Heart left ventricle (tissue), 16 donors: ENCODE measurements around the gene CTSW. TPM values are rescaled to one million over a fixed set of nuclear protein-coding genes. Genes with fewer than 3 reads are reported as not detected.

Experiments
- ATAC-seq, 4 donors: fragments of 200-7000 bp; cut with Tn5 transposase; one replicate each; pipeline ENCODE4 v1.9.1; 2020 to 2022; ENCODE audit warnings: moderate library complexity in 4 of 4, mild to moderate bottlenecking in 3 of 4, moderate number of reproducible peaks in 1 of 4
- DNase-seq, 5 donors: peaks; one replicate each; pipeline ENCODE4 v3.0.0-alpha.2; 2020
- H3K27ac ChIP-seq, 12 donors: fragments of 200-600 bp; sonication (generic) in 4 of 12; one replicate each; pipeline versions ENCODE4 v1.5.0 to v1.8.0; 2016 to 2022; ENCODE audit warnings: mild to moderate bottlenecking in 2 of 12
- H3K27me3 ChIP-seq, 9 donors: fragments of 200-600 bp; sonication (generic) in 2 of 9; one replicate each; pipeline versions ENCODE4 v1.5.1 to v1.8.0; 2016 to 2022; ENCODE audit warnings: mild to moderate bottlenecking in 3 of 9
- H3K36me3 ChIP-seq, 9 donors: fragments of 200-600 bp; sonication (generic) in 2 of 9; one replicate each; pipeline versions ENCODE4 v1.5.0 to v1.8.0; 2018 to 2022; ENCODE audit warnings: mild to moderate bottlenecking in 2 of 9
- H3K4me1 ChIP-seq, 12 donors: fragments of 200-600 bp; sonication (generic) in 4 of 12; one replicate each; pipeline versions ENCODE4 v1.5.0 to v1.8.0; 2016 to 2022; ENCODE audit warnings: mild to moderate bottlenecking in 3 of 12
- H3K4me3 ChIP-seq, 12 donors: fragments of 200-600 bp; sonication (generic) in 4 of 12; one replicate each; pipeline versions ENCODE4 v1.5.0 to v1.8.0; 2017 to 2022; ENCODE audit warnings: mild to moderate bottlenecking in 9 of 12, moderate library complexity in 4 of 12
- H3K9me3 ChIP-seq, 12 donors: fragments of 200-600 bp; sonication (generic) in 4 of 12; one replicate each; pipeline versions ENCODE4 v1.5.0 to v1.8.0; 2016 to 2022; ENCODE audit warnings: mild to moderate bottlenecking in 1 of 12
- POLR2A ChIP-seq, 2 donors: fragments of 450-650 bp; IDR thresholded peaks; one replicate each; pipeline ENCODE4 v1.6.1; 2017; ENCODE audit warnings: antibody characterized with exemption in 2 of 2, mild to moderate bottlenecking in 2 of 2, moderate library complexity in 2 of 2
- WGBS, 4 donors: extraction: QIAGEN DNeasy Blood & Tissue Kit in 2 of 4; methylation state at CpG; one replicate each; pipeline versions ENCODE4 v1.1.5 to v1.1.7; 2013 to 2018; 5-methylcytosine and 5-hydroxymethylcytosine counted together
- intact Hi-C, 10 donors: fragments of 100-400 bp; cut with DNase I; formaldehyde crosslinking; loops; one replicate each; pipeline versions ENCODE4 v1.11.1 to v1.14.2; 2022
- polyA plus RNA-seq, 2 donors: library from polyadenylated mRNA; stranded (reverse); fragments of 200-250 nt; gene quantifications; one replicate each; pipeline ENCODE4 v1.2.3, GENCODE V29; 2013
- total RNA-seq, 9 donors: library from RNA; depleted of rRNA in 2 of 9; stranded (reverse); fragments of >200 nt in 2 of 9; fragmentation: NEBNext Ultra II Directional in 3 of 9; extraction: Animal tissue kit (Norgen Biotek cat#: 25700) in 3 of 9; gene quantifications; one replicate each; pipeline versions ENCODE4 v1.1.0 to v1.2.4, GENCODE V29; 2016 to 2023
- TF ChIP-seq, protein P1 (sequence below), 12 donors: fragments of 200-600 bp; sonication (generic) in 4 of 12; IDR thresholded peaks; one replicate each; pipeline versions ENCODE4 v1.5.0 to v1.8.0; 2018 to 2022; ENCODE audit warnings: antibody characterized with exemption in 12 of 12, mild to moderate bottlenecking in 5 of 12
- donor health status: ischemic (EF 13 %, LVEDD 7.1; RV severe dilation, severe dysfunction).
- donor health status: healthy with polysubstance abuse.
- donor health status: DM: no; HTN: yes; CAD: no.
- donor health status: DM: no; HTN: no; CAD: no.
- donor health status: ischemic (EF 25% LVEDD 6.9; RV normal size, moderate dysfunction).
- donor health status: ischemic (EF 25% LVEDD 5.7; RV mildly dilated, moderate dysfunction).
- donor health status: healthy.
- donor health status: DM: yes; HTN: yes; CAD: no.
- donor health status: ischemic (EF 35%, LVEDD 5.7; RV mildly dilated, moderate dysfunction).
- donor health status: nonischemic (EF 11% LVEDD 7.7; RV severe dilation, severe dysfunction).
- donor health status: DM: yes; HTN: yes; CAD: no.
- donor health status: PGD.
- donor health status: ischemic (EF 29% LVEDD 5.4; RV normal size, mild dysfunction).
- donor health status: nonischemic (EF 23%, LVEDD 6.1; RV moderate dilation, normal function).

Gene CTSW
- total and polyA plus RNA-seq, 11 donors: 0.16 to 9.4 (median 0.84) TPM; not detected in 1

DNA sequence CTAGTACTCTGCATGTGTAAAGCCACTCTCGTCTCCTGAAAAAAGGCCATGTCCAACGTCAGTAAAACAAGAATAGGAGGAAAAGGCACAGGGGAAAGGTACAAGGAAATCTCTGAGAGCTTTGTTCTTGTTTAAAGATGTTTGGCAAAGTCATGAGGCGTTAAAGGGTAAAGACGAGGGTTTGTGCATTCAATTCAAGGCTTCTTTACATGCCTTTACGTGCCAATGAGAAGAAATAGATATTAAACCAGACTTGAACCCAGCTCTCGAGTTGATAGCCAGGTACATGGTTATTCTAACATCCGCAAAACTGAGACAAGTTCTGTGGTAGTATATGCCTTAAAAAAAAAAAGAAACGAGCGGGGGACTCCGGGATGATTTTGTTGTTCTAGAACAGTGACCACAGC is 21.0 kb upstream of the CTSW start:
- no peaks in the 10 kb centered on the region for H3K9me3 ChIP-seq
- 0 to 1% (median 0%) methylated on average over 10 of the region's 10 CpGs for WGBS, 4 donors
- H3K27ac ChIP-seq: peak overlapping the region; percentile 94 to 99 (median 98)
- peaks cover 0 to 57% (median 32%) of the 10 kb centered on the region in 12 donors for H3K4me1 ChIP-seq
- intact Hi-C loops: loop anchor here in 4 of 10 donors (1.0 to 10.0 kb wide), 6 partner anchors 14 to 406 kb away; partner anchors contain the start of genes FIBP (in 3 of the 4), EFEMP2 (in 2 of the 4), PCNX3 (in 1 of the 4) and RAB1B (in 1 of the 4)
- peak overlapping the region; percentile 32 to 100 (median 92) for H3K4me3 ChIP-seq
- peaks cover 0 to 51% (median 48%) of the 10 kb centered on the region in 9 donors for H3K36me3 ChIP-seq
- H3K27me3 ChIP-seq: no peaks in the 10 kb centered on the region
- ATAC-seq: no peak
- DNase-seq: no peak
- TF ChIP-seq, protein P1, sequence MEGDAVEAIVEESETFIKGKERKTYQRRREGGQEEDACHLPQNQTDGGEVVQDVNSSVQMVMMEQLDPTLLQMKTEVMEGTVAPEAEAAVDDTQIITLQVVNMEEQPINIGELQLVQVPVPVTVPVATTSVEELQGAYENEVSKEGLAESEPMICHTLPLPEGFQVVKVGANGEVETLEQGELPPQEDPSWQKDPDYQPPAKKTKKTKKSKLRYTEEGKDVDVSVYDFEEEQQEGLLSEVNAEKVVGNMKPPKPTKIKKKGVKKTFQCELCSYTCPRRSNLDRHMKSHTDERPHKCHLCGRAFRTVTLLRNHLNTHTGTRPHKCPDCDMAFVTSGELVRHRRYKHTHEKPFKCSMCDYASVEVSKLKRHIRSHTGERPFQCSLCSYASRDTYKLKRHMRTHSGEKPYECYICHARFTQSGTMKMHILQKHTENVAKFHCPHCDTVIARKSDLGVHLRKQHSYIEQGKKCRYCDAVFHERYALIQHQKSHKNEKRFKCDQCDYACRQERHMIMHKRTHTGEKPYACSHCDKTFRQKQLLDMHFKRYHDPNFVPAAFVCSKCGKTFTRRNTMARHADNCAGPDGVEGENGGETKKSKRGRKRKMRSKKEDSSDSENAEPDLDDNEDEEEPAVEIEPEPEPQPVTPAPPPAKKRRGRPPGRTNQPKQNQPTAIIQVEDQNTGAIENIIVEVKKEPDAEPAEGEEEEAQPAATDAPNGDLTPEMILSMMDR (IDR thresholded peaks at IDR 0.05): no peak
- TF ChIP-seq POLR2A (IDR thresholded peaks at IDR 0.05): no peak

DNA sequence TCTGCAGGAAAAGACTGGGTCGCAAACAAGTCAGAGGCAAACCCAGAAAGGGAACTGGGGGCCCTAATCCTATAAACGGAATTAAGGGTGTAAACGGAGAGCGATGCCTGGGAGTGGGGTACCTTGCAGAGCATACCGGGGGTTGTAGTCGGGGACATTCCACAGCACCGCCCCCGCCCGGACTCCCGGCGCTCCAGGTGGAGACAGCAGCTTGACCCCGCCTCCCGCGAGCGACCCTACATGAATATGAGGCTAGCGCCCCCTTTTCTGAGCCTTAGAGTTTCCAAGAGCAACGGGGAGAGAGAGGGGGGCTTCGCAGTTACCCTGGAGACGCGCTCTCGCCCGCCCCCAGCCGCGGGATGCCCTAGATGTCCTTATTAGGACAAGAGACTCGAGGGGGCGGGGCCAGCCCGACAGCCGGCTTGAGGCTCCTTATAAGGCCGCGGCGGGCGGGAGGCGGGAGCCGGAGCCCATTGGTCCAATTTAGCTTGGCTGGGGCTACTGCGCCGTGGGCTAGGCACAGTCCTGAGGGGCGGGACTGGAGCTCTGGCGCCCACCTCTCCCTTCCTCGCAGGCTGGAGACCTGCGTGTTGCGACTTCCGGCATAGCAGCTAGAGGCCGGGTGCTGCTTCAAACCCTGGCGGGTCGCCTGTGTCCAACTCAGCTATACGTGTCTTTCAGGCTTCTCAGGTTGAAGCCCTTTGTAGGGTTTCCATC is 20.4 kb upstream of the CTSW start:
- Histone ChIP-seq H3K4me3 (peak overlapping the region; percentile 74 to 100 (median 92)), H3K27me3 (no peaks in the 10 kb centered on the region), H3K9me3 (no peaks in the 10 kb centered on the region), H3K27ac (peak overlapping the region; percentile 94 to 99 (median 98)), H3K4me1 (peaks cover 0 to 57% (median 32%) of the 10 kb centered on the region in 12 donors), H3K36me3 (peaks cover 0 to 51% (median 48%) of the 10 kb centered on the region in 9 donors)
- WGBS, 4 donors: 0% methylated on average over 25 to 46 of the region's 46 CpGs
- TF ChIP-seq, protein P1 (IDR thresholded peaks at IDR 0.05): peak in 5 of 12 donors; percentile 7 to 42 (median 21)
- peak; percentile 82 to 98 for TF ChIP-seq POLR2A (IDR thresholded peaks at IDR 0.05)
- ATAC-seq: peak; percentile 77 to 87 (median 83)
- intact Hi-C loops: loop anchor here in 4 of 10 donors (1.0 to 10.0 kb wide), 6 partner anchors 14 to 406 kb away; partner anchors contain the start of genes EFEMP2 (in 2 of the 4), FIBP (in 2 of the 4), PCNX3 (in 1 of the 4) and RAB1B (in 1 of the 4)
- DNase-seq: peak; percentile 99 to 100 (median 99)

DNA sequence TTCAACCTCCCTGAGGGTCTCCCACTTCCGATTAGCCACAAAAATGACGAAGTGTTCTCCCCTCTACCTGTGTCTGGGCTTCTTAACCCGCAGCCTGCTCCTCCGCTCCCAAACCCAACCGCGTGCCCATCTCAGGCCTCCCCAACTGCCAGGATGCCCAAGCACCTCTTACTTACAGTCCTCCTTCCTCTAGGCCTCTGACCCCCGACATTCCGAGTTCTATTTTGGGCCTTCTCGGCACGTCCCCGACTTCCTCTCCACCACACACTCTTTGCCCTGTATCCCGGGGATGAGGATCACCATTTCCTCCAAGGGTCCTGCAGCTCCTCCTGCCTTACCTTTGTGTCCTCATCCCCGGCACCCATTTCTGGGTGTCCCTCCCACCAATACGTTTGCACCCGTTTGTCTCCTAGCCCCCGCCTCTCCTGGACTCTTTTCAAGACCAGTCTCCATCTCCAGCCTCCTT is 19.8 kb upstream of the CTSW start:
- no peaks in the 10 kb centered on the region for H3K9me3 ChIP-seq
- peaks cover 0 to 51% (median 48%) of the 10 kb centered on the region in 9 donors for H3K36me3 ChIP-seq
- peak overlapping the region; percentile 70 to 100 (median 82) for H3K4me3 ChIP-seq
- intact Hi-C loops: loop anchor here in 6 of 10 donors (1.0 to 10.0 kb wide), 10 partner anchors 13 to 485 kb away; partner anchors contain the start of genes FIBP (in 4 of the 6), EFEMP2 (in 2 of the 6), B4GAT1 (in 1 of the 6) and BRMS1 (in 1 of the 6)
- ATAC-seq (no peak), DNase-seq (peak in 1 of 5 donors; percentile 55)
- H3K27ac ChIP-seq: peak overlapping the region; percentile 94 to 99 (median 98)
- H3K27me3 ChIP-seq: no peaks in the 10 kb centered on the region
- WGBS, 4 donors: 1 to 2% (median 1%) methylated on average over 16 of the region's 16 CpGs
- TF ChIP-seq, protein P1 (IDR thresholded peaks at IDR 0.05): no peak
- no peak for TF ChIP-seq POLR2A (IDR thresholded peaks at IDR 0.05)
- H3K4me1 ChIP-seq: peaks cover 0 to 56% (median 32%) of the 10 kb centered on the region in 12 donors
